ENCODE data around the gene FMN1.

Gene FMN1

DNA sequence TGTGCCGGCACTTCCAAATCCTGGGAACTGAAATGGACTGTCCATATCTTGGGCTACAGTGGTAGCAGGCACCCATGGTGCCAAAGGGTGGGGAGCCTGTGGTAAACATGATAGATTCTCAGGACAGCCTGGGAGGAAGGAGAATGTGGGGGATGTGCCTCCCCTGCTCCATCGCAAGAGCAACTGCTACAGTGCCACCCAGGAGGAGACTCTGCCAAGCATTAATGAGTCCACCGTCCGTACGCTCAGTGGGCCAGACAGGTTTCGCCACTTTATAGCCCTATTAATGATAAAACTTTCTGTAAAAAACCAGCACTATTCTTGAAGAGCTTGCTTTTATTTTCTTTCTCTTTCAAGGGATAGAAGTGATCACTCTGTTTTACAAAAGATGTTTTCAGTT, 75.2 kb downstream of the FMN1 start:
- DNase-seq, result no peak

DNA sequence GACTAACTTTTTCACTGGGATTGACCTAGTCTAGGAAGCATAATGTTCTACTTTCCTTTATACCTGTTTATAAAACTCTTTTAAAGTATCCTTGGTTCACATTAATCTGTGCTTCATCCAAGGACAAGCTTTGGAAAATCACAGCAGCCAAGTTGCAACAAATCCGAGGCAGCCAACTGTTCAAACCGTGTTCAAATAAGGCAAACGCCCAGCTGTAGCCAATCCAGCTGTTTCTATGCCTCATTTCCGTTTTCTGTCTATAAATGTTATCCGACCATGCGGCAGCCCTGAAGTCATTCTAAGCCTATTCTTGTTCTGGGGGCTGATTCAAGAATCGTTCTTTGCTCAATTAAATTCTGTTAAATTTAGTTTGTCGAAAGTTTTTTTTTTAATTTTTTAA, 78.3 kb downstream of the FMN1 start:
- DNase-seq, result no peak

DNA sequence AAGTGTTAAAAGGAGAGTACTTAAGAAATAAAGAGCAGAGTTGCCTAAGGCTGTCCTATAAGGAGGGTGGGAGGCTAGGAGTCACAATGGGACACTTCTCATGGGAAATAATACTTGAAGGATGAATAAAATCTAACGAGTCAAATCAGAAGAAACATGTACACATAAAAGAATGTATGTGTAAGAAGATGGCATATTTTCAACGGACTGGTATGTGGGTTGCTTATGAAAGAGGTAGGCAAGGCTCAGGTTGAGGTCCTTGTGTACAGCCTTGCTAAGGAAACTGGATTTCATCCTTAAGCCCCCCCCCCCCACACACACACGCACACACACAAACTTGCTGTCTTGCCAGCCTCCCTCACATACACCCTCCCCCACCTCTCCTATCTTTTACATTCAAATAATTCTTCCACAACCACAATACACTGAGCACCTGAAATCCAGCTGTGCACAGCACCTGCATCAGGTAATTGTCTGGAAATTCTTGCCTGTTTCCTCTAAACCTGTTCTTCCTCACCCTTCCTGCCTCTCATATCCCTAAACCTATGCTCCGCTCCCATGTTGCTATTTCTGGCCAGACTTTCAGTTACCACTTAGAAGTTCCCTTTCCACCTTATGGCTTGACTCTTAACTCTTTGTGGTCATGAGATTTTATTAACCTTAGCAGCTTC, 79.2 kb downstream of the FMN1 start:
- no peak for DNase-seq

DNA sequence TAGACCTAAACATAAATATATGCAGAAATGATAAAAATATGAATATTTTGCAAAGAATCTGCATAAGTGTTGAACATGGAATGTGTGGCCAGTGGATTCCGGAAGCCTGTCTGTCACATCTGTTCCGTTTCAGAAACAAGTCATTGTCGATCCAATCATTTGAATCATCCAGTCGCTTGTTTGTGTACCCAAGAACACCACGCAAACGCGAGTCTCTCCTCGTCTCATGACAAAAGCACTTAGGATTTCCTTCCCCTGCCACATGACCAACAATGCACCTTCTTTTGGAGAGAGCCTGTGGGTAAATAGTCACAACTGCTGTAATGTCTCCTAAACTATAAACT, 80.2 kb downstream of the FMN1 start:
- DNase-seq, result no peak

DNA sequence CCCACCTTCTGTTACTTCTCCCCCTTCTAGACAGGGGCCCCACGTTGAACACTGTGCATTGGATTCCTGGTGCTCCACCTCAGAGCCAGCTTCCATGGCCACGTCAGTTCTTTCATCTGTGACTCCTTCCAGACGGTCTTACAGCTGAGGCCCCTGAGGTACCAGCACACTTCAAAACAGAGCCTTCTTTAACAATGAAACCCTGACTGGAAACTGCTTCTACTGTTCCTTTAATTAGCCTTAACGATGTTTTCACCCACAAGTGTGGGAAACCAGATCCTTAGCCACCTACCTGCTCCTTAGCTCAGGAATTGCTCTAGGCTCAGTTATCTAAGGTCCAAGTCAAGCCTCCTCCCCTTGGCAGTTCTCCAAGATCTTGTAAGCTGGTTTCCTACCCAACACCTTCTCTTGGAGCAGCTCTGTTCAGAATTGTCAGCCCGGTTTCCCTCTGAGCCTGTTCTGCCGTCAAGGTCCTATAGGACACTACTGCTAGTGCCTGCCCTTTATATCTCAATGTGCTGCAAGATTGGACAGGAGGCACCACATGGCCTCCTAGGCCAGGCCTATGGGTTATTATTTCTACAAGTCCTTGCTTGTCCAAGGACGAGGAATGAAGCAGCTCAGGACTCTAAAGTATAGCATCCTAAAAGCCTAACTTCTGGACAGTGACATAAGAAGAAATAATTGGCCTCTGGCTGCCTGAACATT, 80.7 kb downstream of the FMN1 start:
- DNase-seq, result no peak

DNA sequence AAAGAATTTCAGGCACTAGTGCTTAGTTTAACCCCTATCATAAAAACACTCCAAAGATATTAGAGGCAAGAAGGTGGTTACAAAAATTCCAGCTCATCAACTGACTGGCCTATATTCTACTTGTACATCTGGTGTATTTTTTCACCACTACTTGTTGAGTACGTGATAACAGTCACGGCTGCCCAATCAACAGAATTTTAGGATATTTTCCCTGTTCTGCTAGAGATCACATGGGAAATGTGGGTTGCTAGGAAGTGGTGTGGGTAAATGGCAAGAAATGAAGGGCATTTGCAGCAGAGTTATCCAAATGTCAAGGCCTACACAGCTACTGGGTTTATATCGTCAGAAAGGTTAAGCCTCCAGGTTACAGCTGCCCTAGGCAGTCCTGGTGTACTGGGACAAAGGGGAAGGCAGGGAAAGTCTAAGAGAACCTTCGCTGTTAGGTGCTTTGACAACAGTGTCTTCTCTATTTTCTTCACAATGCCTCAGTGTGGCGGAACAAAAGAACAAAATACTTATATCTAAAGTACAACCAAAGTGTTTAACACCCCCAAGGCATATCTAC, 81.9 kb downstream of the FMN1 start:
- no peak for DNase-seq

DNA sequence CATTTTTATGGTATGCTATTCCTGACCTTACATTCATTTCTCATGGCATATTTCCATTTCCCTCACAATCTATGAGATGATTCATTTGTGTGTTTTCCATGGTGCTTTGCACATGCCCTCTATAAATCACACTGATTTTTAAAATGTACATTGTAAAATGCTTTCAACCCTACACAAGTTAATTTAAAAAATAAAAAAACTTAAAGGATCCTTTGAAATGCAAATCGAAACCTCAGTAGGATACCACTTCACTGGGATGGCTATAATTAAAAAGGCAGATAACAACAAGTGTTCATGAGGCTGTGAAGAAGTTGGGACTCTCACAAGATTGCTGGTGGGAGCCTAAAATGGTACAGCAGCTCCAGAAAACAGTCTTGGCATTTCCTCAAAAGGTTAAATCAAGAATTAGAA, 83.5 kb downstream of the FMN1 start:
- DNase-seq, result no peak

DNA sequence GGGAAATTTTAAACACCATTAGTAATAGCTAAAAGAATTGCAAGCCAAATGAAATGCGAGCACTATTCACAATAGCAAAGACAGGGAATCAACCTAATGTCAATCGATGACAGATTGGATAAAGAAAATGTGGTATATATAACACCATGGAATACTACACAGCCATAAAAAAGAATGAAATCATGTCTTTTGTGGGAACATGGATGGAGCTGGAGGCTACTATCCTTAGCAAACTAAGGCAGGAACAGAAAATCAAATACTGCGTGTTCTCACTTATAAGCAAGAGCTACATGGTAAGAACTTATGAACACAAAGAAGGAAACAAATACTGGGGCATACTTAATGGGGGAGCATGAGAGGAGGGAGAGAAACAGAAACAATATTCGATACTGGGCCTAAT, 85.2 kb downstream of the FMN1 start:
- no peak for DNase-seq

DNA sequence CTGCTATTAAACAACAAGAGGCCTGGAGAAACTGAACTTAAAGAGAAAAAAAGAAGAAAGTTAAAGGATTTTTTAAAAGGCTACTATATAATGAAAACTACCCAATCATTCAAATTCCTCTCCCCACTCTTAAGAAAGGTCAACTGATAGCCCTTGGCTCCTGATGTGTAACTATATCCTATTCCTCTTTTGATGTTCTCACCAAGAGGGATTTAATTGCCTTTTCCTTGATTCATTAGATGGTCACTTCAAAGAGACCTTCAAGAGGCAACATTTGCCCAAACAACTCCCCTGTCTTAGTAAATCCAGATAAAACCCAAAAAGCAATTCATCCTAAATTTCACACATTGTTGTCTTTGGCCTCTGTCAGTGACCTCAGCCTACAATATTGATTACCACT, 86.0 kb downstream of the FMN1 start:
- no peak for DNase-seq

DNA sequence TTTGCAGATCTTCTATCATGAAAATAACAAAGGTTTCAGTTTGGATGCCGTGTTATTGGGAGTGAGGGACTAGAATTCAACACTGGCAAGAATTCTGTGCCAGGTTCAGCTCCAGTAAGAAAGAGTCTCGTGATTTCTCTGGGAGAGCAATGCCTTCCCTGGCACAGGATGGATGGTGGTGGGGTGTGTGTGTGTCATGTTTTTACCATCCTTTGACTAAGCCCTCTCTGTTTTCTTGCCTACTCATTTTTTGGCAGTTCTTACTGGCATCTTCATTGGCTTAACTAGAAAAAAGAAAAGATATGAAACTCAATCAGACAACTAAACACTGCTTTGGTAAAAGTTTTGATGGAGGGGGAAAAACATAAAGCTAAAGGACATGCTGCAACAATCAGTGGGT, 86.6 kb downstream of the FMN1 start:
- DNase-seq, result no peak

DNA sequence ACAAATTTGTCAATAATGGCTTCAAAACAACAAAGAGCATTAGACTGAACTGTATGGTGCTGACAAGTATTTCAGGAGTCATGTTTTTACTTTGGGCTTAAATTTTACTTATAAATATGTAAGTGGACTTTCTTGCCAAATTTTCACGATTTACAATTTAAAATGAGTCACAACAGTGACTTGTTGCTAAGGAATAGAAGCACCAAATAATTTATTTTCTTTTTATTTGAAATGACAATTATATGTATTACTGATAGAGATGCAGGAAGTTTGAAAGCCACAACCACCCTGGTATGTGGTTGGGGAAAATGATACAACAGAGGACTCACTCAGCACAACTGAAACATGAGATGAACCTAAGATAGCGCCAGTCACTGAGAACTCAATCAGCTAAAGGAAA, 90.3 kb downstream of the FMN1 start:
- peak in 1 of 2 donors; percentile 19 for DNase-seq

DNA sequence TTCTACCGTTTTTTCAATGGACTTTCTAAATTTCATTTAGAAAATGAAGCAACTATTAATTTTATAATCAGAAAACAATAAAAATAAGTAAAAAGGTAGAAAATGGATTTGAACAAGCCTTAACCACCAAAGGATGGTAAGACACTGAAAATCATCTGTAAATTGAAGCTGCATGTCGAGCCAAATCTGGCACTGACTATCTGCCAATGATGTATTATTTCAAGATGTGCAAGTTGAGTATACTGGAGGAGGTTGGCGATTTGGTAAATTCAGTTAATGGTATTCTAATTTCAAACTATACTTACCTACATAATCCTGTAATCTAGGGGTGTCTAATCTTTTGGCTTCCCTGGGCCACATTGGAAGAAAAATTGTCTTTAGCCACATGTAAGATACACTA, 93.5 kb downstream of the FMN1 start:
- no peak for DNase-seq

DNA sequence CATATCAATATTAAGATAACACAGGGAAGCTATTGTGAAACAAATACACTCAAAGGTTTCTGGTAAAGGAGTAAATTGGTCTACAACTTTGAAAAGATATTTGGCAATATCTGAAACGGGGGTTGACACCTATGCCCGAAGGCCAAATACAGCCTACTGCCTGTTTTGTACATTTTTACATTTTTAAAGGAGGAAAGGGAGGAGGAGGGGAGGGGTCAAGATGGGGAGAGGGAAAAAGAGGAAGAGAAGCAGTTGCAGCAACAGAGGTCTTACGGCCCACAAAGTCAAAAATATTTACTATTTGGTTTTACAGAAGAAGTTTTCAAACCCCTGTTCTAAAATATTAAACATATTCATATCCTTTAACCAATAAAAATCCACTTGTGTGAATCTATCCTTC, 94.2 kb downstream of the FMN1 start:
- DNase-seq, result no peak

DNA sequence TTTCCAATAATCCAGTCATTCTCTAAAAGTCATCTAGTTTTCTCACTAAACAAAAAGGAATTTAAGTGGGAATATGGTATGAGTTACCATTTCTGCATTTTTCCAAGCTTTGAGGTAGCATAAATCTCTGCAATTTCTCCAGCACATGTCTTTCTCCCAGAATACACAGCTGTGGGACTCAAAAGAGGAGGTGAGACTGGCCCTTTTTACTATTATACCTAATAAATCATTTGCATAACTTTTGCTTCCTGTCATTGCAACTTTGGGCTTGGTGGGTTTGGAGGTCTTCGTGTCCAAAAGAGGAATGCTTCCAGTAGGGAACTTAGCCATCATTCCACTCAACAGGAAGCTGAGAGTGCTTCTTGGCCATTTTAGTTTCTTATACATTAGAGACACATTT, 94.8 kb downstream of the FMN1 start:
- DNase-seq, result no peak

DNA sequence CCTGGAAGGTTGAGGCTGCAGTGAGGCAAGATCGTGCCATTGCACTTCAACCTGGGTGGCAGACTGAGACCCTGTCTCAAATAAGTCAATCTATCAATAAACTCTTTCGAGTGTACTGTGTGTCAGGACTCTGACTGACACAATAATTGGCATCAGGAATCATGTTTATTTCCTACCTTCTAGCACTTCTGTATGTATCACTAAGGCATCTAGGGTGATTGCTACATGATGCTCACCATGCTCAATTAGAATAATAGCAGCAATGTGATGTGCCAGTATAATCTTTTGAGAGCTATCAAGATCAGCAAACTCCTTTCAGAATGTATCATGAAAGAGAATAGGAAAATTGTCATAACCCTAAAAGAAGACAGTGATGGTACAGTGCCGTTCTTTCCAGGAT, 95.3 kb downstream of the FMN1 start:
- DNase-seq, result no peak

DNA sequence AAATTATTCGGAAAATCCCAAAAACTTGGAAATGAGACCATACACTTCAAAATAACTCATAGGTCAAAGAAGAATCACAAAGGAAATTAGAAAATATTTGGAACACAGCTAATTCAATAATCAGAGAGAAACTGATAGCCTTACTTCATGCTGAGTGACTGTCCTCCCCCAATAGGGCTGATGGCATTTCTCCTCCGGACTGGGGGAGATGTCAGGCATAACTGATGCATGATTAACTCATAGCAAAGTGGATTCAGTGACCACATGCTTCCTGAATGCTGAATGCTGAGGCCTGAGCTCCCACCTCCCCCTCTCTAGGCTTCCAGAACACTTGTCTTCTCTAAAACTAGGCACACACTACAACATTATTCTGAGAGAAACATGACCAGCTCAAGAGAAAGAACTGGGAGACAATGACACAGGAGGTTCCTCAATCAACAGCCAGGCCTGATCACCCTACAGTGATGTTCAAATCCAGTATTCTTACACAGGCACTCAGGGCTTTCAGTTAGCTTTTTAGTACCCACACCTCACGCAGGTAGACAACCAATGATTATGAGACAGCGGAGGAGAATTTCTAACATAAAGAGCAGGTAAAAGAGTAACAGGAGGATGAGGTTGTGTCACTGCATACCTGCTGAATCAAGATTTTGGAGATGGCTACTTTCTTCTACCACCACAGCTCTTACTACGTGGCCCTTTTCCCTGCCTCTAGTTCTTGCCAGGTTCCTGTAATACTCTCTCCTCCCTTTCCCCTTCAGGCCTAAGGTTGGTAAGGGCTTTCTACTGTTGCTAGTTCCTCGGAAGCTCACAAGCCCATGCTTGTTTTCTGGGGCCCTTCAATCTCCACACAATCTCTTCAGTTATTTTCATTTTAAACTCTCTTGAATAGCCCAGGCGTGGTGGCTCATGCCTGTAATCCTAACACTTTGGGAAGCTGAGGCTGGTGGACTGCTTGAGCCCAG, 96.1 kb downstream of the FMN1 start:
- DNase-seq, result no peak

DNA sequence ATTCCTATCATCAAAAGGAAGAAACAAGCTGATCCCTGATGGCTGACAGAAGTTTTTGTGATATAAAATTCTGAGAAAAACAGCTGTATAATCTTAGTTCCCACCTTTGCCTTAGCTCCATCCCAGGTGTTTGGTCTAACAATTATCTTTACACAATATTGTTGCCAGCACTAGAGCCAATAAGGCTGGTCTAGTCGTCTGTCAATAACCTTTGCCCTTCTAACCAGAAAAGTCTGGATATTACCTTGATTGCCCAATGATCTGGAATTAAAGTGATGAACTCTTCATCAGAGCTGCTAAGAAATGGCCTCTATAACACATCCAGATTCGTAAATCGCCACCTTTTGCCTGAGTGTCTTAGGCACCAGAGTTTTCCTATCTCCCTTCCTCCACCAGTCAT, 98.4 kb downstream of the FMN1 start:
- DNase-seq, result no peak

DNA sequence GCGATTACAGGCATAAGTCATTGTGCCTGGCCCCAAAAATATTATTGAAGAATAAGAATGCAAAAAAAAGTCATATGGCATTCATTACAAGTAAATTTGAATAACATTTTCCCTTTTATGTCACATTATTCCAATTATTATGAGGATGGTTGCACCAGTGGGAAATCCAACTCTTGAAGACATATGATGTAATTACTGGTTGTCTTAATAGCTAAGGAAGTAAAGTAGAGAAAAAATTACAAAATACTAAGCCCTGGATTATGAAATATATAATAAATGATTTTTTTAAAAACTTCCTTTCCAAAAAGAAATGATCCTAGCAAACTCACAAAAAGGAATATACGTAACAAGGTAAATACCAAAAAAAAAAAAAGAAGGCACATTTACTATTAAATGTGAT, 98.9 kb downstream of the FMN1 start:
- DNase-seq, result no peak

DNA sequence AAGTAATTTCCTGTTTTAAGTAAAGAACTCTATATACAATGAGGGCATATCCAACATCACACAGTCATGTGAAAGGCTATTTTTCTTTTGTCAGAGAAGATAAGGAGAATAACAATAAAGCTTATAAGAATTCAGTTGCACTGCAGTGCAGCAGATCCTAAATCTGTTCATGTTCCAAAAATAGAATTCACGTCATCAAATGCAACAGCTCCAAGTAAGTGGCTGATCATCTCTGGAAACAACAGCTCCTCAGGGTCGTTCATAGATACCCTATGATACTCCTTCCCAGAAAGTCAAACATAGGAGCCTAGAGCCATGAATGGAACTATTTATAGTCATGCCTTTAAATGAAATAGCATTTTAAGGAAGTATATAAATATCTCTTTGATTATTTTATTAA, 100.2 kb downstream of the FMN1 start:
- no peak for DNase-seq

DNA sequence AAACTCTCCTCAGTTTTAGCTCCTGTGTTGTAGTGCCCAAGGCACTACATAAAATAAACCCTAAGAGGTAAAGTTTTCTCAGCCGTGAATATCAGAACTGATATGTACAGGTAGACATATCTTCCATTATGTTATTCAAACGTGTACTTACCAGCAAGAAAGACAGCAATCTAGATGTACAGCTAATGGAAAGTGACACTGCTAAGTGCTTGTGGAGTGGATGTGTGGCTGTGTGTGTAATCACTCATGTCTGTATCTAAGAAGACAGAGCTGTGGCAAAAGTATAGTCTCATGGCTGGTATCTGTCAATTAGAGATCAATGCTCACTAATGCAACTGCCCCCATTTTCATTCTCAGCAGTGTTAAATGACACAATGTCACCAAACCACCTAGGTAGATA, 101.3 kb downstream of the FMN1 start:
- DNase-seq, result no peak

DNA sequence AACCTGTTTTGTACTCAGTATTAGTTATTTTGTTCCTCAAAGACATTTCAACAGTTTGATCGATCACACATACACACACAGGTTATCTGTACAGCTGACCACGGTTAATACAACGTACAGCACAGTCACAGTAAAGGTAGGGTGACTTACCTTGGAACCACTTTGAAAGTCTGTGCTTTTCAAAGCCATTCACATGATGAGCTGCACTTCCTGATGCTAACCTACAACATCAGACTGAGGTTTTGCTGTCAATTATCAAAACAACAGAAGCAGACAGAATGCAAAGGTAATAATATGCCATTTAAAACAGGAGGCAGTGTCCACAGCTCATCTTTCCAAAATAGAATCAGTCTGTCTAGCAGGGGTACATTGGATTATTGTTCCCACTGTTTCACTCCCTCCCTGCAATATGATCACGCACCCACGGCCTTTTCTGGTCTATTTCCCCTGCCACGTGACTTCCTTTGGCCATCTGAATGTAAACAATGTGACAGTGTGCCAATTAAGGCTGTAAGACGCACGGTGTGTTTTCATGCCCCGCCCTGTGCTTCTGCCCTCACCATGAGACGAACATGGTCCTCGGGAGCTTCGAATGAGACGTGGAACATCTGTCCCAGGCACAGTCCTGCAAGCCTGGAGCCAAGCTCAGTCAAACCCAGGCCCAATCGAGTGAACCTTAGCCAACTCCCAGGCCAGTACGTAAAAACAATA, 102.4 kb downstream of the FMN1 start:
- no peak for DNase-seq

DNA sequence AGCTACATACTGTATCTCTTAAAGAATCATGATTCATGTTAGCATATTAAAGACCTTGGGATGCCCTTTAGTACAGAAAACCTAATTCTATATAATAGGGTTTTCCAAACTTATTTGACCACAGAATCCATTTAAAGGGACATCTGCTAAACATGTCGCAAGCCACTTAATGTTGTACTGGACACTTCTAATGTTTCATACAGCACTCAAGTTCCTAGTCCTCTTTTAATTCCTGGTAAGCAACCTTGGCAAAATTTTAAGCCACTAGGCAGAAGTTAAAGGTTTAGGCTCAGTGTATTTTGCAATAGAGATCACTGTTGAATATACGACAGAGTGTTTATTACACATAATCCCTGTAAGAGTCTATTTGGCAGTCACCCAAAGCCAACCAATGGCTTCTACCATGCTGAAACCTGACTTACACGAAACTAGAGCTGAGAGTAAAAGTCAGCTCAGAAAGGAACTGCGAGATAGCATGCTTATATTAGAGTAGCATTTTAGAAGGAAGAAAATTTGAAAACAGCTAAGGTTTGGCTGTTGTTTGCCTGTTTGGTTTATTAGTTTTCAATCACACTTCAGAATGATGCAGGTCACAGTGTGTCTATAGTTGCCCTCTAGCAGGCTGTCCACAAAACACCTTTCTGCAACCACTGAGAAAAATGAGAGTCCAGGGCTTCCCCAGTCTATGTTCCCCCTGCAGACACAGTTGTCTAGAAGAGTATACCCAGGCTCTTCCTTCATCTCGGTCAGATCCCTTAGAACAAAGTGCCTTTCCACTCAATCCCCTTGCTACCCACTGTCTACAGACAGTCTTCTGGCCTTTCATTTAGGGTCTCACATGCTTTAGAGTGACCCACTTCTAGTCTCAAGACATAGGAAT, 104.4 kb downstream of the FMN1 start:
- DNase-seq, result no peak

Data from CD4-positive, alpha-beta T cell treated with Interleukin-4 for 1 hour (primary cell).